SHP77 treated with DMSO at 0.1 percent for 48 hours (cell line): Measurements from ENCODE around the gene CDY2A.
"Not testable (repeated sequence)": the region's sequence is repeated elsewhere in the genome, so short reads cannot be mapped to it uniquely, and the experiment has no call there.

Experiments
- DNase-seq: peaks from one replicate; lab custom pipeline; 2025; lab: John Stamatoyannopoulos, UW

Gene CDY2A, protein sequence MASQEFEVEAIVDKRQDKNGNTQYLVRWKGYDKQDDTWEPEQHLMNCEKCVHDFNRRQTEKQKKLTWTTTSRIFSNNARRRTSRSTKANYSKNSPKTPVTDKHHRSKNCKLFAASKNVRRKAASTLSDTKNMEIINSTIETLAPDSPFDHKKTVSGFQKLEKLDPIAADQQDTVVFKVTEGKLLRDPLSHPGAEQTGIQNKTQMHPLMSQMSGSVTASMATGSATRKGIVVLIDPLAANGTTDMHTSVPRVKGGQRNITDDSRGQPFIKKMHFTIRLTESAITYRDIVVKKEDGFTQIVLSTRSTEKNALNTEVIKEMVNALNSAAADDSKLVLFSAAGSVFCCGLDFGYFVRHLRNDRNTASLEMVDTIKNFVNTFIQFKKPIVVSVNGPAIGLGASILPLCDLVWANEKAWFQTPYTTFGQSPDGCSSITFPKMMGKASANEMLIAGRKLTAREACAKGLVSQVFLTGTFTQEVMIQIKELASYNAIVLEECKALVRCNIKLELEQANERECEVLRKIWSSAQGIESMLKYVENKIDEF

DNA sequence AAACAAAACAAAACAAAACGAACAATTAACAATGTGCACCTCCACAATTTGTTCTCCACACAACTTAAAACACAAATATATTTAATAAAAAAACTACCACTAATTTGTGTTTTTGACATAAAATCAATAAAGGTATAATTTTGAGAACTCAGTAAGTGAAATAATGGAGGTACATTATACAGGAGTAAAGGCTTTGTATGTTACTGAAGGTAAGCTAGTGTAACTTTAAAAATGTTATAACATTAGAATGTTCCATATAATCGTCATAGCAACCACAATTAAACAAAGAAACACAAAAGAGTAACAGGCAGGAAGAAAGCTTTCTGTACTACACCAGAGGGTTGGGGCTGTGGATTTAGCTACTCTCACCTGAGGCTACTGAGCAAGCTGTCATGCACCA, at the start of gene CDY2A:
Gene CDY2A (plus strand): TSS at position 301 of the 400 bp plus-strand sequence. CDS start 328 bp downstream, outside the sequence.
- not testable (repeated sequence) for DNase-seq

DNA sequence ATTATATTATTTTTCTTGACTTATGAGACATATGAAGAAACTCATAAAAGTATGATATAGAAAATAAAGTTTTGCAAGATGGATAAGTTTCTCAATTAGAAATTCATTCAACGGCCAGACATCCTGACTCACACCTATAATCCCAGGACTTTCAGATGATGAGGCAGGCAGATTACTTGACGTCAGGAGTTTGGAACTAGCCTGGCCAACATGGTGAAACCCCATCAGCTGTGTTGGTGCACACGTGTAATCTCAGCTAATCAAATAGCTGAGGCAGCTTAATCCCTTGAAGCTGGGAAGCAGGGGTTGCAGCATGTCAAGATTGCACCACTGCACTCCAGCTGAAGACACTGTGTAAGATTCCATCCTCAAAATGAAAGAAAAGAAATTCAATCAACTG, 28.0 kb upstream of the CDY2A start:
- not testable (repeated sequence) for DNase-seq

DNA sequence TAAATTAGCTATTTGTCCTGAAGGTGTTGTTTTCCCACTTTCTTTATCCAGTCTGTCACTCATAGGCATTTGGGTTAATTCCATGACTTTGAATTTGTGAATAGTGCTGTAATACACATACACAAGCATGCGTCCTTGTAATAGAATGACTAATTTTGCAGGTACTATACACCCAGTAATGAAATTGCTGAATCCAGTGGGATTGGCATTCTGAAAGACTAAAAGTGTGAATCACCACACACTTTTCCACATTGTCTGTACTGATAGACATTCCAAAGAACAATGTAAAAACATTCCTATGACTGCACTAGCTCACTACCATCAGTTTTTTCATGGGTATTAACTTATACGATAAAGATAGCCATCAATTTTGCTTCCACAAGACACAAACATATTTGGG, 27.3 kb upstream of the CDY2A start:
- not testable (repeated sequence) for DNase-seq

DNA sequence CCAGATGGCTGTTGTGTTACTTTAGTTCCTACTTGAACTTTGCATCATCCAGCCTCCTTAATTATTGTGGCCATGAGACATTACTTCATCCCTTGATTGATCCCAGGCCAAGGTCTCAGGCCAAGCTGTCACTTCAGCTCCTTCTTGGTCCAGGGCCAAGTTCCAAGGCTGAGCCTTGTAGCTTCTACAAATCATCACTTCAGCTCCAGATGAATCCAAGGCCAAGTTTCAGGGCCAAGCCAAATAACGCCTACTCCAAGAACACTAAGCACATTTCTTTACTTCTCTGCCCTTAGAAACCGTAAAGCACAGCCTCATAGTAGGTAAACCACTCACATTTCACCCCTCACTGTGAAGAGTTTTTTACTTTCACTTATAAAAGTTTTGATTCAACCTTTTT, 1.7 kb upstream of the CDY2A start:
- DNase-seq = not testable (repeated sequence)

DNA sequence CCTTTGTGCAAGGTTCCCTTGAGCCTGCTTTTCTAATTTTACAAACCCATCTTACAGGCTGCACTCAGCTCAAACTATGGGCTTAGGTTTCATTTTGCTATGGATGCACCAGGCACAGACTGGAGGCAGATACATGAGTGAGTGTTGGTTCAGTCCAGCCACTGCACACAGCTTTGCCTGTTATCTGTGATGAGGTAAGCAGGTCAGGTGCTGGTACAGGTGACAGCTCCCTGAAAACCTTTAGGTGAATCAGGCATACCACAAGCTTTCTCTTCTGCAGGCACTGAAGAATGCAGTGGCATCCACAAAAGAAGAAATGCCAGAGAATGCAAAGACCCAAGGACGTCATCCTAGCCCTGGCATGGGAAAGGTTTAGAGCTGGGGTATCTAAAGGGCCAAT, 3.3 kb downstream of the CDY2A start:
- not testable (repeated sequence) for DNase-seq

DNA sequence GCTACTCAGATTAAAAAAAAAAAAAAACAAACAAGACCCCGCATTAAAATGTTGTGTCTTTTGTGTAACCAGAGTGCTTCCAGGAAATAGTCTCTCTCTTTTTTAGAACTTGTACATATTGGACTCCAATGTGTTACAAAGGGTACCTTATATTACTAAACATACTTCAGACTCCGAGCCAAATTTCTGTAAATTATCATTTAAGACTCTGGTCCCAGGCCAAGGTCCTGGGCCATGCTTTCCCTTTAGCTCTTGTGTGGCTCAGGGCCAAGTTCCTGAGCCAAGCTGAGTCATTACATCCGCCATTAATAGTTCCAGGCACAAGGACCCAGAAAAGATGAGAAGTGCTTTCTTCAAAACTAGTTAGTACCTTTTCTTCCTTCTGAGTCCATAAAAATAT, 4.6 kb downstream of the CDY2A start:
- not testable (repeated sequence) for DNase-seq

DNA sequence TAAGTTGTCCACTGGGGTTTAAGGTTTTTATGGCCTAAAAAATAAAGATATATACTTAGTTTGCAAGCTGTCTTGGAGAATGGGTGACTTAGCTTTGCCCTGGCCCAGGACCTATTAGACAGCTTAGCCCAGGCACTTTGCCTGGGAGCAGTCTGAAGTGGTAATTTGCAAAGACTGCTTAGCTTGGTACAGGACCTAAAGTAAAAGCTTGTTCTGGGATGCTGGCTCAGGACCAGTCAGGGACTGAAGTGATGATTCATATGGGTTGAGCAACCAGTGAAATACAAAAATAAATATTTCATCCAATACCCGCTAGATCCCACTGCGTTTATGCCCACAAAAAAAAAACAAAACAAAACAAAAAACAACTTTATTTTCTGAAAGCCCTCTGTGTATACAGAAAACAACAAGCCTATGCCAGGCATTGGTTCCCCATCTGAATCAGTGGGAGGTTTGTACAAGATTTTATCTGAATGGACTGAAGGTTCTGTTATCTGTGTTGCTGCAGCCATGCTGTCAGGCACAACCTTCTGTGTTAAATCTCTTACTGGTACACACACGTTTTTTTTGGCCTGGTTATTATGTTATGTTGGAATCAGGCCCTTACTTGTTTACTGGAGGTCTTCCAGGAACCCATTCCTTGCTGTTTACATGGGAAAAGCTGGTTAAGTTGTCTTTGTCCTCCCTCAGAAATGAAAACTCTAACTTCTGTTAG, 8.7 kb downstream of the CDY2A start:
- not testable (repeated sequence) for DNase-seq

DNA sequence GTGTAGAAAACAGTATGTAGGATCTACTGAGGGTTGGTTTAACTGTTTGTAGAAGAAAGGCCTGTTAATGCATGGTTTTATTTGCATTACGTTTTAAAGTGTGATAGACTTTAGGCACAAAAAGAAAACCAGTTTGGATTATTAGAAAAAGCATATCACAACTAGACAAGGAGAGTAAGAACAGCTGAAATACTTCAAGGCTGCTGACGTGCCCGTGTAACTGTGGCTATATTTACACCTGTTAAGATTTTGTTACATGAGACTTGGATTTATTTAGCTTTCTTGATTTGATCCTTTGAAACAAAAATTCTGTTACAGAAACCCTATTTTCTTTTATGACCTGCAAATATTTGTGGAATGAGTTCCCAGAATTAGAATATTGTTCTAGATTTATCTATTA, 9.3 kb downstream of the CDY2A start:
- DNase-seq = not testable (repeated sequence)

DNA sequence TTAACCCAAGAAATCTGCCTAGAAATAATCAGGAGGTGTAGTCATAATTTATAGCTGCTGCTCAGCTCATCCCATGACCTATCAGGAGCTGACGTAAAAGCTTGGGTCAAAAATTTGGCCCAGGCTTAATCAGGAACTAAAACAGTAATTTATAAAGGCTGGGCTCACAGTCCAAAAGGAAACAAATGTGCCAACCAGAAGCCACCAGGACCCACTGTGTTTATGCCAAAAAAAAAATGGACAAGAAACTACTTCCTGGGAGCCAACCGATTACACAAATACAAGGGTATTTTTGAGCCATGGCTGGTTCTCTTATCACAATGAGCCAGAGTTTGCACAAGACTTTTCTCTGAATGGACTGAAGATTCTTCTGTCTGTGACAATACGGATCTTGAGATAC, 19.4 kb downstream of the CDY2A start:
- not testable (repeated sequence) for DNase-seq

DNA sequence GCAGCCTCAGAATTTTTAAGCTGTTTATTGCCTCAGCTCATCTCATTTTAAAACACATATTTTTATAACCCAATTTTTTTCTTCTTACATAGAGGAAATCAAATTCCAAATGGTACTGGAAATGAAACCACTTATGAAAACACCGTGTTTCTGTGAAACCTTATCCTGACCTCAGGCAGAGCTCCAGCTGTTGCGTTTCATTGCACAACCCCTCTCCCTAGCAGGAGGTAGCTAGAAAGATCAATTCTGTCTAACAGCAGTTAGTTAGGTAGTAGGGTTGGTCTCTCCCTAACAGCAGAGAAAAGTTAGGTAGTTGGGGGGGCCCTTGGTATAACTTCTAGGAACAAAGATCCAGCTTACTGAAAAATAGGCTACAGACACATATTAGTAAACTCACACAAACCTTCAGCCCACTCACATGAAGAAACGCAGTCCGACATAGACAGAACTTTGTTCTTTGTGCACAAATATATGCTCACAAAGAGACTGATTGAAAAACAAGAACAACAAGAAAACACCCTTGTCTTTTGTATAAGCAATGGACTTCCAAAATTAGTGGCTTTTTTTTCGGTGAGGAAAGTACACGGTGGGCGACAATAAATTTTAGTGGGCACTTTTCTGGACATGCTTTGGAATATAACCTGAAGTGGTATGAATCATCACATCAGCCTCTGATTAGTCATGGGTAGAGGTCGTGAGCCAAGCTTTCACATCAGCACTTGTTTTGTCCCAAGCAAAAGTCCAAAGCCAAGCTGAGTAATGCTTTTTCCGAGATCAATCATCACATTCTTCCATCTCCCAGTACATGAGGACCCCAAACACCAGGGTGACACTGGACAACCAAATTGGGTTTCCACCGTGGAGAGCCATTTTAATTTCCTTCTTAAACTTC, 22.8 kb downstream of the CDY2A start:
- DNase-seq = not testable (repeated sequence)

DNA sequence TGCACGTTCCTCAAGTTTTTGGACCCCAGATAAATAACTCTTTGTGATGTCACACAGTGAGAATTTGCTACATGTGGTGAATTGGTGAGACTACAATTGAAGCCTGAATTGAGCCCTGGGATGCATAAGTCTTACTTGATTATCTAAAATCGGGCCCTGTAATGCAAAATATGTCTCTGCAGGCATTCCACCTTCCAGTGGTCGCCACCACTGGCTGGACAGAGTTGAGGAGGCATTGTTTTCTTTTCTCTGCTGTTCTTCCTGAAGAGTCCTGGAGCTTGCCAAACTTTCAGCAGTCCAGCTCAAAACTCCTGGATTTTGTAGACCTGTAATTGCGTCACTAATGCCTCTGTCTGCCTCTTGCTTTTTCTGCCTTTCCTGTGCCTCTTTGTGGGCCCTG, 23.5 kb downstream of the CDY2A start:
- not testable (repeated sequence) for DNase-seq

DNA sequence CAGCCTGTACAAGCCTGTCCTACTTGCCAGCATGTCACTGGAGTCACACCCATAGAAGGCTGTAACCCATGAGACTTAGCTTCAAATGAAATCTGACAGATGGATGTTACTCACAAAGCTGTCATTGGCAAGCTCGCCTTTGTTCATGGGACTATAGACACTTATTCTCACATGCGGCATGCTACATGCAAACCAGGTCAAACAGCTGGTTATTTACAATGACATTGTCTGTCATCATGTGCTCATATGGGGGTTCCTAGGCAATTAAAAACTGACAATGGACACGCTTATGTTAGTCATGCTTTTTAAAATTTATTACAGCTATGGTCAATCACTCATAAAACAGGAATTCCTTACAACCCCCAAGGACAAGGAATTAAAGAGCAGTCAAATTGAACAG, 30.9 kb downstream of the CDY2A start:
- not testable (repeated sequence) for DNase-seq

DNA sequence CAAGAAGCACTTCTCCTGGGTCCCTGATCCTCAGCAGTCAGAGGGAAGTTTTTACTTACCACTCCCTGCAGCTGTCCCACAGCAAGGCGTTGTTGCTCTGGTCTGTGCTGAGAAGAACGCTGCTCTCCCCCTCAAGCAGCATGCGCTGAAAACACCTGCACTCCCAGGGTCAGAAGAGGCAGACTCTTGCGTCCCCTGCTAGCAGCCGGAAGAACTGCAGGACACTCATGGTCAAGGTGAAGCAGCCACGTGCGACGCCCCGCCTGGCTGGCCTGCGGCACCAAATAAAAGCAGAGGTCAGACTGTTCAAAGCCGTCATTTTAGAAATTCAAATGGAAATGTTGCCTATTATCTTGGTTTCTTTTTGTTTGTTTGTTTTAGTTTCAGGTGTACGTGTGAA, 47.9 kb downstream of the CDY2A start:
- not testable (repeated sequence) for DNase-seq
